Measurements from ENCODE around the gene WSCD1. TPM values are rescaled to one million over a fixed set of nuclear protein-coding genes. Genes with fewer than 3 reads are reported as not detected.

WSCD1 gene
- total RNA-seq, 1 donor from 2014 or later, result 11.4 TPM

GRCh38 chr17:6027342-6028024 lies 42.7 kb upstream of the WSCD1 start:
- Histone ChIP-seq H3K9me3 (no peaks in the 10 kb centered on the region), H3K4me1 (no peaks in the 10 kb centered on the region), H3K4me3 (no peak overlapping the region), H3K27ac (no peak overlapping the region), H3K36me3 (no peaks in the 10 kb centered on the region), H3K27me3 (no peaks in the 10 kb centered on the region)
- no peak for TF ChIP-seq CTCF (IDR thresholded peaks at IDR 0.05)
- DNase-seq (ENCODE audit: low spot score in 2 of 2), result no peak
- intact Hi-C loops (cut with DNase I), result no loop called here

GRCh38 chr17:6028294-6028693 lies 41.9 kb upstream of the WSCD1 start:
- Histone ChIP-seq H3K36me3 (no peaks in the 10 kb centered on the region), H3K27me3 (no peaks in the 10 kb centered on the region), H3K9me3 (no peaks in the 10 kb centered on the region), H3K4me3 (no peak overlapping the region), H3K27ac (no peak overlapping the region), H3K4me1 (no peaks in the 10 kb centered on the region)
- intact Hi-C loops (cut with DNase I), result no loop called here
- no peak for DNase-seq (ENCODE audit: low spot score in 2 of 2)
- TF ChIP-seq CTCF (IDR thresholded peaks at IDR 0.05), result no peak

- Histone ChIP-seq H3K9me3 (no peaks in the 10 kb centered on the region), H3K36me3 (no peaks in the 10 kb centered on the region), H3K27me3 (no peaks in the 10 kb centered on the region), H3K4me3 (no peak overlapping the region), H3K27ac (no peak overlapping the region), H3K4me1 (no peaks in the 10 kb centered on the region)
- no peak for TF ChIP-seq CTCF (IDR thresholded peaks at IDR 0.05)
- no peak for DNase-seq (ENCODE audit: low spot score in 2 of 2)
- intact Hi-C loops (cut with DNase I), result no loop called here
Measured at GRCh38 chr17:6035801-6036394, 34.3 kb upstream of the WSCD1 start.

- Histone ChIP-seq H3K9me3 (no peaks in the 10 kb centered on the region), H3K36me3 (no peaks in the 10 kb centered on the region), H3K27me3 (no peaks in the 10 kb centered on the region), H3K4me1 (no peaks in the 10 kb centered on the region), H3K27ac (no peak overlapping the region), H3K4me3 (no peak overlapping the region)
- no peak for DNase-seq (ENCODE audit: low spot score in 2 of 2)
- intact Hi-C loops (cut with DNase I), result no loop called here
- no peak for TF ChIP-seq CTCF (IDR thresholded peaks at IDR 0.05)
Measured at GRCh38 chr17:6040504-6040903, 29.7 kb upstream of the WSCD1 start.

- Histone ChIP-seq H3K4me3 (no peak overlapping the region), H3K27ac (no peak overlapping the region), H3K36me3 (no peaks in the 10 kb centered on the region), H3K4me1 (no peaks in the 10 kb centered on the region), H3K9me3 (no peaks in the 10 kb centered on the region), H3K27me3 (no peaks in the 10 kb centered on the region)
- intact Hi-C loops (cut with DNase I), result no loop called here
- no peak for DNase-seq (ENCODE audit: low spot score in 2 of 2)
- TF ChIP-seq CTCF (IDR thresholded peaks at IDR 0.05), result no peak
Measured at GRCh38 chr17:6041246-6041645, 28.9 kb upstream of the WSCD1 start.
